ENCODE results near the gene KCNQ1. TPM values are rescaled to one million over a fixed set of nuclear protein-coding genes. Genes with fewer than 3 reads are reported as not detected.

Gene KCNQ1
- total RNA-seq, 4 donors from 2014 or later = 0.89 to 2.2 (median 1.3) TPM

DNA sequence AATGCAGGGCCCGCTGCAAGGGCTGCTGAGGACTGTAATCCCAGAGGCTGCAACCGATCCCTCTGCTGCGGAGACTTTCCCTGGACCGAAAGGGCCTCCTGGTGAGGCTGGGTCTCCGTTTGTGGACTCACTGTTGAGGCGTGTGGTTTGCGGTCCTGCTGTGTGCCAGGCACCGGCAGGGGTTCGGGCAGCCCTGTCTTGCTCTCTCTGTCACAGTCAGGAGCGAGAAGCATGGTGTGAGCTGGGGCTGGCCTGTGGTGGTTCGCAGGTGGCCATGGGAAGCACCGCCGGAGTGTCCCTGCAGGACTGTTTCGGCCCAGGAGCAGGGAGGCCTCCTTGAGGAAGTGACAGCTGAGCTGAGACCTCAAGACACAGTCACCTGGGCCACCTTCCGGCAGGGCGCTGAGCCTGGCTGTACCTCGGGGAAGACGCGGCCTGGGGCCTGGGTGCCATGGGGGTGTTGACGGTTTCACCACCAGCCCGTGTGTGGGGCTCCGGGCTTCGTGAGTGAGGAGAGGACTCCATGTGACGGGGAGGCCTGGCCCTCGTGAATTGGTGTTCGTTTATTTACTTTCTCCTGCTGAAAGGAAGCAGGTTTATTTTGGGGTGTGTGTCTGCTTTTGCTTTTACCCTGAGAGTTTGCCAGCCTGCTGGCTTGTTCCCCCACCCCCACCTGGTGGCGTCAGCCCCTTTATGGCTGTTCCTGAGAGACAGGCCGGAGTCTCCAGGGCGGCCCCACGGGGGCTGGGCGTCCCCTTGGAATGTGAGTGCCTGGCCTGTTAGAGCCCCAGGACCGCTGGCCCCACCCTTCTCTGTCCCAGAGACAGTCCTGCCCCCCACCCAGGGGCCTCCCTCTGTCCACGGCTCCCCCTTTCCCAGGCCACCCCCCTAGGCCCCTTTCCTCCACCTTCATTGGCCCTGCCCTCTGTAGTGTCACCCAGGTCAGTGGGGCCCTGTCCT is 132.5 kb downstream of the KCNQ1 start:
- peak; percentile 56 to 68 for DNase-seq (ENCODE audit: low spot score in 2 of 2)
- no peaks in the 10 kb centered on the region for H3K27me3 ChIP-seq

DNA sequence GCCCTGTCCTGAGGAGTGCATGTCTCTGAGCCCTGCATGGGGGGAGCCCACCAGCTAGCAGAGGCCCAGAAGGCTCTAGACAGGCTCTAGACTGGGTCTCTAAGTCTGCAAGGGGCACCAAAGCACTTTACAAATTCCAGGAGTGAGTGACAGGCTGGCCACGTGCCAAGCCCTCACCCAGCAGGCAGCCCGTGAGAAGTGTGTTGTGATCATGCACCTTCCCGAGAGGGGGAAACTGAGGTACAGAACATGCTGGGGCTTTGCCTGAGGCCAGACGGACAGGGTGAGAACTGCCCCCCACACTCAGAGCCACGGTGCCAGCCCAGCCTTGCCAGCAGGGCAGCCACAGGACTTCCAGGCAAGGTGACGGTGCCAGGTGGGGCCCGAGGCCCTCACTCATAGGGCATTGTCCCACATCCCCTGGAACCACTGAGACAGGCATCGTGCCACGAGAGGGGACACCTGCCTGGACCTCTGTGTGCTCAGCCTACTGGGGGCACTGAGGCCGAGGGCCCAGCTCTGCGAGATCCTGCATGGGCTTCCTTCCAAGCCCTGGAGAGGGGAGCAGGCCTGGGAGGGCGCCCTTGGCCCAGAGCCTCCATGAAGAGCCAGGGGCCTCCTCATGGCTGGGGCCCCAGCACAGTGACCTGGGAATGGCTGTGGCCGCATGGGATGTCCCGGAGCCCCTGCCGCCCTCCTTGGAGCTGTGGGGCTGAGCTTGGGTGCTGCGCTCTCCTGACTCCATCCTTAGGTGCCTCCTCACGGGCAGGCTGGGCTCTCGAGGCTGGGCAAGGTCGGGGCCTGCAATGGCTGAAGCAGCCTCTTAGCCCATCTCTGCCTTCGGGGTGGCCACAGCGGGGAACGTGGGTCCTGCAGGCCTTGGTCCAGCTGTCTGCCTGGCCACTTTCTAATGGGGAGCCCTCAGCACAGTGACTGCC is 133.5 kb downstream of the KCNQ1 start:
- H3K4me1 ChIP-seq = no peaks in the 10 kb centered on the region
- peak; percentile 50 to 67 for DNase-seq (ENCODE audit: low spot score in 2 of 2)
- TF ChIP-seq POLR2A (IDR thresholded peaks at IDR 0.05) (no peak), EP300 (IDR thresholded peaks at IDR 0.05) (no peak)
- no peaks in the 10 kb centered on the region for H3K36me3 ChIP-seq
- no peaks in the 10 kb centered on the region for H3K9me3 ChIP-seq
- H3K27ac ChIP-seq = no peak overlapping the region
- no peak overlapping the region for H3K4me3 ChIP-seq
- no peaks in the 10 kb centered on the region for H3K27me3 ChIP-seq
- 88% methylated on average over 12 of the region's 22 CpGs for WGBS

More for the DNA sequence above, 132.5 kb downstream of the KCNQ1 start:
- TF ChIP-seq EP300 (IDR thresholded peaks at IDR 0.05) (no peak), POLR2A (IDR thresholded peaks at IDR 0.05) (no peak), POLR2AphosphoS5 (IDR thresholded peaks at IDR 0.05) (no peak)
- TF ChIP-seq, protein P1, sequence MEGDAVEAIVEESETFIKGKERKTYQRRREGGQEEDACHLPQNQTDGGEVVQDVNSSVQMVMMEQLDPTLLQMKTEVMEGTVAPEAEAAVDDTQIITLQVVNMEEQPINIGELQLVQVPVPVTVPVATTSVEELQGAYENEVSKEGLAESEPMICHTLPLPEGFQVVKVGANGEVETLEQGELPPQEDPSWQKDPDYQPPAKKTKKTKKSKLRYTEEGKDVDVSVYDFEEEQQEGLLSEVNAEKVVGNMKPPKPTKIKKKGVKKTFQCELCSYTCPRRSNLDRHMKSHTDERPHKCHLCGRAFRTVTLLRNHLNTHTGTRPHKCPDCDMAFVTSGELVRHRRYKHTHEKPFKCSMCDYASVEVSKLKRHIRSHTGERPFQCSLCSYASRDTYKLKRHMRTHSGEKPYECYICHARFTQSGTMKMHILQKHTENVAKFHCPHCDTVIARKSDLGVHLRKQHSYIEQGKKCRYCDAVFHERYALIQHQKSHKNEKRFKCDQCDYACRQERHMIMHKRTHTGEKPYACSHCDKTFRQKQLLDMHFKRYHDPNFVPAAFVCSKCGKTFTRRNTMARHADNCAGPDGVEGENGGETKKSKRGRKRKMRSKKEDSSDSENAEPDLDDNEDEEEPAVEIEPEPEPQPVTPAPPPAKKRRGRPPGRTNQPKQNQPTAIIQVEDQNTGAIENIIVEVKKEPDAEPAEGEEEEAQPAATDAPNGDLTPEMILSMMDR (IDR thresholded peaks at IDR 0.05) = no peak
- Histone ChIP-seq H3K4me3 (no peak overlapping the region), H3K9me3 (no peaks in the 10 kb centered on the region), H3K4me1 (no peaks in the 10 kb centered on the region), H3K27ac (no peak overlapping the region), H3K36me3 (no peaks in the 10 kb centered on the region)
- 92% methylated on average over 18 of the region's 33 CpGs for WGBS

GRCh38 chr11:2578929-2579270 is 134.1 kb downstream of the KCNQ1 start:
- Histone ChIP-seq H3K4me3 (no peak overlapping the region), H3K27me3 (no peaks in the 10 kb centered on the region), H3K4me1 (no peaks in the 10 kb centered on the region), H3K27ac (no peak overlapping the region), H3K36me3 (no peaks in the 10 kb centered on the region), H3K9me3 (no peaks in the 10 kb centered on the region)
- peak; percentile 31 to 48 for DNase-seq (ENCODE audit: low spot score in 2 of 2)
- TF ChIP-seq, protein P1 (IDR thresholded peaks at IDR 0.05) = no peak
- no peak for TF ChIP-seq POLR2AphosphoS5 (IDR thresholded peaks at IDR 0.05)
- TF ChIP-seq EP300 (IDR thresholded peaks at IDR 0.05) = no peak
- TF ChIP-seq POLR2A (IDR thresholded peaks at IDR 0.05) = no peak
- 82% methylated on average over 7 of the region's 7 CpGs for WGBS

- TF ChIP-seq EP300 (IDR thresholded peaks at IDR 0.05) = no peak
- TF ChIP-seq, protein P1 (IDR thresholded peaks at IDR 0.05) = no peak
- no peak for TF ChIP-seq POLR2A (IDR thresholded peaks at IDR 0.05)
- Histone ChIP-seq H3K36me3 (no peaks in the 10 kb centered on the region), H3K27me3 (no peaks in the 10 kb centered on the region), H3K27ac (no peak overlapping the region), H3K9me3 (no peaks in the 10 kb centered on the region), H3K4me1 (no peaks in the 10 kb centered on the region), H3K4me3 (no peak overlapping the region)
- WGBS = 71% methylated on average over 14 of the region's 17 CpGs
- peak; percentile 60 to 63 for DNase-seq (ENCODE audit: low spot score in 2 of 2)
Measured at GRCh38 chr11:2579315-2580060, 134.7 kb downstream of the KCNQ1 start.

- peak in 1 of 2 donors; percentile 28 for DNase-seq (ENCODE audit: low spot score in 2 of 2)
- 62% methylated on average over 10 of the region's 10 CpGs for WGBS
- Histone ChIP-seq H3K27me3 (no peaks in the 10 kb centered on the region), H3K4me1 (no peaks in the 10 kb centered on the region), H3K4me3 (no peak overlapping the region), H3K9me3 (no peaks in the 10 kb centered on the region), H3K27ac (no peak overlapping the region), H3K36me3 (no peaks in the 10 kb centered on the region)
- TF ChIP-seq POLR2AphosphoS5 (IDR thresholded peaks at IDR 0.05) (no peak), POLR2A (IDR thresholded peaks at IDR 0.05) (no peak), EP300 (IDR thresholded peaks at IDR 0.05) (no peak)
- TF ChIP-seq, protein P1 (IDR thresholded peaks at IDR 0.05) = no peak
Measured at GRCh38 chr11:2580061-2580421, 135.2 kb downstream of the KCNQ1 start.
